Measurements from ENCODE around the gene DENND1A.

- TF ChIP-seq CTCF (IDR thresholded peaks at IDR 0.05; ENCODE audit: insufficient read depth, low read depth, low read length) (no peak), EZH2 (IDR thresholded peaks at IDR 0.05; ENCODE audit: insufficient read depth, low read length) (no peak)
Measured at GRCh38 chr9:123649909-123650308, 280.0 kb downstream of the DENND1A start.

Data from astrocyte (in vitro differentiated cells and primary cell).